Tibial artery (tissue), 4 donors: ENCODE data around the gene PRPF39.

ENCODE experiments used
- DNase-seq, 2 donors: peaks; one replicate each; pipeline ENCODE4 v3.0.0-alpha.2; 2019
- H3K27ac ChIP-seq, 2 donors: fragments of 200-600 bp; sonication (generic) in 1 of 2; 1 replicate in 1 of 2; 2 replicates in 1 of 2; pipeline ENCODE4 v1.5.1; 2018 to 2019; ENCODE audit warnings: mild to moderate bottlenecking in 1 of 2
- H3K27me3 ChIP-seq, 2 donors: fragments of 200-600 bp; sonication (generic) in 1 of 2; one replicate each; pipeline versions ENCODE4 v1.5.1 to v1.6.0; 2016 to 2019
- H3K36me3 ChIP-seq, 3 donors: fragments of 200-600 bp; sonication (generic) in 2 of 3; one replicate each; pipeline ENCODE4 v1.5.1; 2016 to 2019; ENCODE audit warnings: mild to moderate bottlenecking in 2 of 3
- H3K4me1 ChIP-seq, 4 donors: fragments of 200-600 bp; sonication (generic) in 2 of 4; 1 replicate in 3 of 4; 2 replicates in 1 of 4; pipeline ENCODE4 v1.5.1; 2016 to 2019
- H3K4me3 ChIP-seq, 2 donors: fragments of 200-600 bp; sonication (generic) in 1 of 2; 1 replicate in 1 of 2; 2 replicates in 1 of 2; pipeline ENCODE4 v1.5.1; 2018 to 2019; ENCODE audit warnings: mild to moderate bottlenecking in 2 of 2
- H3K9me3 ChIP-seq, 3 donors: fragments of 200-600 bp; sonication (generic) in 1 of 3; one replicate each; pipeline ENCODE4 v1.5.1; 2016 to 2019
- CTCF ChIP-seq, 2 experiments: fragments of 200-600 bp in 1 of 2; fragments of 450-650 bp in 1 of 2; IDR thresholded peaks; one replicate each; pipeline ENCODE4 v1.5.1; 2017 to 2019; ENCODE audit warnings: antibody characterized with exemption in 2 of 2, mild to moderate bottlenecking in 1 of 2, moderate library complexity in 1 of 2
- intact Hi-C: fragments of 100-400 bp; cut with DNase I; formaldehyde crosslinking; loops from one replicate; pipeline ENCODE4 v1.15.0; 2023; ENCODE audit warnings: low total_unique reads

PRPF39 gene

GRCh38 chr14:45041641-45042040, 42.3 kb upstream of the PRPF39 start:
- Histone ChIP-seq H3K27ac (no peak overlapping the region), H3K36me3 (peaks cover 22 to 59% (median 40%) of the 10 kb centered on the region in 3 donors), H3K9me3 (no peaks in the 10 kb centered on the region), H3K4me1 (no peaks in the 10 kb centered on the region), H3K4me3 (no peak overlapping the region), H3K27me3 (no peaks in the 10 kb centered on the region)
- intact Hi-C loops = no loop called here
- no peak for TF ChIP-seq CTCF (IDR thresholded peaks at IDR 0.05)
- no peak for DNase-seq

- DNase-seq = no peak
- no peak for TF ChIP-seq CTCF (IDR thresholded peaks at IDR 0.05)
Observed at GRCh38 chr14:45044638-45045037, 39.3 kb upstream of the PRPF39 start.

GRCh38 chr14:45048385-45048784, 35.5 kb upstream of the PRPF39 start:
- Histone ChIP-seq H3K27me3 (no peaks in the 10 kb centered on the region), H3K36me3 (peaks cover 21 to 82% (median 34%) of the 10 kb centered on the region in 3 donors), H3K4me1 (no peaks in the 10 kb centered on the region), H3K27ac (no peak overlapping the region), H3K4me3 (no peak overlapping the region), H3K9me3 (no peaks in the 10 kb centered on the region)
- intact Hi-C loops = no loop called here
- no peak for DNase-seq
- no peak for TF ChIP-seq CTCF (IDR thresholded peaks at IDR 0.05)

More at GRCh38 chr14:45044638-45045037, 39.3 kb upstream of the PRPF39 start:
- Histone ChIP-seq H3K4me3 (no peak overlapping the region), H3K4me1 (no peaks in the 10 kb centered on the region), H3K9me3 (no peaks in the 10 kb centered on the region), H3K27me3 (no peaks in the 10 kb centered on the region), H3K27ac (no peak overlapping the region), H3K36me3 (peaks cover 12 to 50% (median 31%) of the 10 kb centered on the region in 3 donors)
- intact Hi-C loops = no loop called here

GRCh38 chr14:45051180-45051579, 32.7 kb upstream of the PRPF39 start:
- intact Hi-C loops = no loop called here
- Histone ChIP-seq H3K27ac (no peak overlapping the region), H3K4me3 (no peak overlapping the region), H3K36me3 (peaks cover 38 to 84% (median 39%) of the 10 kb centered on the region in 3 donors), H3K27me3 (no peaks in the 10 kb centered on the region), H3K9me3 (no peaks in the 10 kb centered on the region), H3K4me1 (no peaks in the 10 kb centered on the region)
- DNase-seq = no peak
- TF ChIP-seq CTCF (IDR thresholded peaks at IDR 0.05) = no peak

- intact Hi-C loops = no loop called here
- Histone ChIP-seq H3K4me3 (no peak overlapping the region), H3K9me3 (peaks cover 0 to 6% (median 0%) of the 10 kb centered on the region in 3 donors), H3K27me3 (no peaks in the 10 kb centered on the region), H3K27ac (no peak overlapping the region), H3K36me3 (peaks cover 33 to 77% (median 39%) of the 10 kb centered on the region in 3 donors), H3K4me1 (no peaks in the 10 kb centered on the region)
- DNase-seq = no peak
- no peak for TF ChIP-seq CTCF (IDR thresholded peaks at IDR 0.05)
Observed at GRCh38 chr14:45051896-45052295, 32.0 kb upstream of the PRPF39 start.

GRCh38 chr14:45057349-45057748, 26.6 kb upstream of the PRPF39 start:
- DNase-seq = no peak
- Histone ChIP-seq H3K27me3 (no peaks in the 10 kb centered on the region), H3K4me3 (no peak overlapping the region), H3K9me3 (peaks cover 0 to 6% (median 0%) of the 10 kb centered on the region in 3 donors), H3K27ac (no peak overlapping the region), H3K4me1 (no peaks in the 10 kb centered on the region), H3K36me3 (peaks cover 25 to 50% (median 29%) of the 10 kb centered on the region in 3 donors)
- no peak for TF ChIP-seq CTCF (IDR thresholded peaks at IDR 0.05)
- intact Hi-C loops = no loop called here
